Activated CD4-positive, CD25-positive, alpha-beta regulatory T cell treated with anti-CD3 and anti-CD28 coated beads, Interleukin-2, amount 50 U/mL, for 24 hours (primary cell): Measurements from ENCODE around the gene FBXO39.
"Not testable (repeated sequence)": the region's sequence is repeated elsewhere in the genome, so short reads cannot be mapped to it uniquely, and the experiment has no call there.

Experiments used
- ATAC-seq, 2 donors: fragments of 150-1000 bp; cut with Tn5 transposase; one replicate each; pipeline ENCODE4 v1.10.0; 2021; ENCODE audit warnings: mild to moderate bottlenecking in 1 of 2, moderate library complexity in 1 of 2

FBXO39 gene

DNA sequence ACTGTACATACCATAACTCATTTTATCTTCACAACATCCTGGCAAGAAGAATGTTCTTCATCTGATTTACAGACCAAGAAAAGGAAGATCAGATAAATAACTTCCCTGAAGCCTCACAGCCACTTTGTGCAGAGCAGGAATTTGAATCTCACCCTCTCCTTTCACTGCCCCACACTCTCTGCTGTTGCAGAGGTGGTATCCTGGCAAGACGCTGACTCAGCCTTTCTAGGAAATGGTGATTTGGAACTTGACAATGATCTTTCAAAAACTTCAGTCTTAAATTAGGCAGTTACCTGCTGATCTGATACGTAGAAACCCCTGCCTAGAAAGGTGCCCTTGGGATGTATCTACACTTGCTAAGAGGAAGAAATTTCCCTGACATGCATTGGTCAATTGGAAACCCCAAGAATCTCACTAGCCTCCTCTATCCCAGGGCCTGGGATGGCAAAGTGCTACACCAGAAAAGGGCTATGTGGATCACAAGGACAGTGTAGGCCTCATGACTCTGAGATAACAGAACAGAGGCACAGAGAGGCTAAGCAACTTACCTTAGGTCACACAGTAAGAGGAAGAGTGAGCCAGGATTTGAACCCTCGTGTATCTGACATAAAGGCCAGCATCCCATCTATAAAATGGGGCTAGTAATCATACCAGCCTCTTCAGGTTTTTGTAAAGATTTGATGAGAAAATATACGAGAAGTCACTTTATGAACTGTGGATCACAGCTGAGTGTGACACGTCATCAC, 17.9 kb downstream of the FBXO39 start:
- ATAC-seq: no peak

DNA sequence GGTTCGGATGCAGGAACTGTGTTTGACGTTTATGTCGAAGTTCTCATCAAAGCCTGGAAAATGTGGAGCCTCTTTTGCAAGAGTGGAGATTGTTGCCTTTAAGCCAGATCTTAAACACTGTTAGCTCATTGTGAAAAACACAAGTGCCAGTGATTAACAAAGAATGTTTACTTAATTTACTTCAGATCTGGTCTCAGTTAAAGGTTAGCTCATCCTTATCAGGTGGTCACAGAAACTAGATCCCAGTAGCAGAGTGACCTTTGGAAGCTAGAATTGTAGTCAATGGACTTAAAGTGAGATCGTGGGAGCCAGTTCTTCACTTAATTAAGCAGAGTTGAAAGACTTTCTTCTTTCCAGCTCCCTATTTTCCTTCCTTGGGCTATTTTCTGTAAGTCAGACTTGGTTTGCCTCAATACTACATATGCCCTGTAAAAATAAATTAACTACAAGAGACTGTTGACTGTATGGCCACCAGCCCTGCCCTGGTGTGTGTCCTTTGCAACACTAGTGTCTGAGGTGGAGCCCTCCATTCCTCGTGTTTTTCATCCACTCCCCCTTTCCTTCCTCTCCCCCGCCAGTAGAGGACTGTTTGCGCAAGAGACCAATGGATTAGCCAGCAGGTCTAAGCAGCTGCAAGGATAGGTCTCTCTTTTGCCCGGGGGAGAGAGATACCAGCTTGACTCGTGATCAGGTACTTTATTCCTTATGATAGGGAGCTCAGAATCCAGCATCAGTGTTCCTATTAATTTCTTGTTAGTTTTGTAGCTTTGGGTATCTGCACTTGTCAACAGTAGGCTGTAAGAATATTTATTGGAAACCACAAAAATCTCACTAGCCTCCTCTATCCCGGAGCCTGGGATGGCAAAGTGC, 20.2 kb downstream of the FBXO39 start:
- ATAC-seq: no peak

- peak in 1 of 2 donors; percentile 17 for ATAC-seq
Measured at GRCh38 chr17:6796887-6797490, 21.0 kb downstream of the FBXO39 start.

GRCh38 chr17:6797718-6798351, 21.8 kb downstream of the FBXO39 start:
- ATAC-seq: no peak

GRCh38 chr17:6799738-6800137, 23.7 kb downstream of the FBXO39 start:
- no peak for ATAC-seq

- no peak for ATAC-seq
Measured at GRCh38 chr17:6800422-6801027, 24.5 kb downstream of the FBXO39 start.

DNA sequence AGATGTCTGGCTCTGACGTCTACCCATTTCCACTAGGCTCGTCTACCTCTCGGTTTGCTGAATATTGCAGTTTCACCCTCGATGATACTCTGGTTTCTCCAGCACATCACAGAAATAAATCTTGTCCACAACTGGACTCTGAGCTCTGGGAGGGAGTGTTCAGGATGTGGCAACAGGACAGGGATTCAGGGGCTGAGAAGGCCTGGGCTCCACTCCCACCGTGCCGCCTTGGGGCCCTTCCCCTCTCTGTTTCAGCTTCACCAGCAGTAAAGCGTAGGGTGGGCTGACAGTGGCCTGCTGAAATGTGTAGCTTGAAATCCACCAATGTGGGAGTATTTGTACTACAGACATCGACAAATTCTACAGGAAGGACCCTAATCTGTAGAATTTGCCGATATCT, 35.5 kb downstream of the FBXO39 start:
- no peak for ATAC-seq

GRCh38 chr17:6812295-6812694, 36.3 kb downstream of the FBXO39 start:
- no peak for ATAC-seq

DNA sequence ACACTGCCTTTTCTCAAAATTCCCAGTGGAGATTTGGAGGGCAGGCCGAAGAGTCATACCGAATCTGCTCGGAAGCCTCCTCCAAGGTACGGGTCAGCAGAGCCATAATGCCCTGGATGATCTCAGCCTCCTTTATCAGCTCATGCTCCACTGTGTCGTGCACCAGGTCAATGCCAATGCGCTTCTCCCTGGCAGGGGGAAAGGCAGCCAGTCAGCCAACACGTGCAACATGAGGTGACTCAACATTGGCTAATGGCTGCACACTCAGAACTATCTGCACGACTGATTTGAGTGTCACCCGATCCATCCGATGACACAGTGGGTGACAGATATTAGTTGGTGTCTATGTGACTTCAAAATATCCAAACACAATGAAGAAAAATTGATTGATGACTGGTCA, 39.8 kb downstream of the FBXO39 start:
- ATAC-seq: no peak

GRCh38 chr17:6816368-6816767, 40.4 kb downstream of the FBXO39 start:
- ATAC-seq: not testable (repeated sequence)

- no peak for ATAC-seq
Measured at GRCh38 chr17:6818938-6819337, 42.9 kb downstream of the FBXO39 start.

GRCh38 chr17:6823011-6823442, 47.0 kb downstream of the FBXO39 start:
- ATAC-seq: no peak

GRCh38 chr17:6830383-6830986, 54.5 kb downstream of the FBXO39 start:
- ATAC-seq: no peak

DNA sequence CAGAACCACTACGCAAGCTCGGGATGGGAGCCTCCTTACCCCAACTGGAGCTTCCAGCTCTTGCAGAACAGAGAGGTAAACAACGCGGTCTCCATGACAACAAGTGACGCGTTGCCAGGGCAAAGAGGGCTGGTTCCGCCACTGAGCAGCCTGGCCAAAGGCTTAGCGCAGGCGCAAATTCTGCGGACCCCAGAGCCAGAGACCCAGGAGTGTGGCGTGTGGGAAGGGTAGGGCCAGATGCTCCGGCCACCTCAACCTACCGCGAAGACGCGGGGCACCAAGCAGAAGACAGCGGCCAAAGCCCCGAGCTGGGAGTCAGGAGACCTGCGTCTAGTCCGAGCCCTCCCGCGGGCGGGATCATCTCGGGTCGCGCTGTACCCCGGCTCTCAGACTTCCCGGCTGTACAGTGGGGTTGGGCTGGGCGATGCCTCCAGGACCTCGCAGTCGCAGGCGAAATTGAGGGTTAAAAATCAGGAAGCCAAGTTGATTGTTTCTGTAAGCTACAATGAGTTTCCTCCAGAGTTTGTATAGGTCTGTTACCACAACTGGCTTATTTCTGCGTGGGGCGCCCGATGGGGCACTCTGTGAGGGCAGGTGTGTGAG, 55.7 kb downstream of the FBXO39 start, which contains the start of gene TEKT1:
Gene TEKT1 (minus strand): TSS at position 69 of the 603 bp plus-strand sequence. CDS start 1,353 bp downstream, outside the sequence.
- ATAC-seq: peak; percentile 67 to 82
